RWPE1 (cell line): ENCODE results near the gene NUDT3.
"Not testable (repeated sequence)": the region's sequence is repeated elsewhere in the genome, so short reads cannot be mapped to it uniquely, and the experiment has no call there.

Experiments used
- CTCF ChIA-PET: fragments of 350-600 bp; sonication (Branson Sonifier 250); formaldehyde crosslinking; extraction: SDS; loops from one replicate; lab custom pipeline; 2021; lab: Yijun Ruan, JAX
- POLR2A ChIA-PET: fragments of 400-600 bp; formaldehyde crosslinking; extraction: SDS; loops from one replicate; lab custom pipeline; 2020; ENCODE audit warnings: antibody characterized with exemption; ENCODE audit not compliant: low non-redundant PET; lab: Yijun Ruan, JAX
- DNase-seq: peaks from one replicate; pipeline ENCODE4 v3.0.0; 2012; ENCODE audit warnings: low spot score
- H3K27ac ChIP-seq: fragments of 450-650 bp; 2 replicates; pipeline ENCODE4 v1.5.1; 2017
- CTCF ChIP-seq: fragments of 450-650 bp; conservative IDR thresholded peaks from 2 replicates; pipeline ENCODE4 v1.5.1; 2017; ENCODE audit warnings: low read depth, mild to moderate bottlenecking

NUDT3 gene

GRCh38 chr6:34274129-34274528, 118.3 kb downstream of the NUDT3 start:
- ChIA-PET POLR2A (no interaction called here), CTCF (interaction anchor here (0.6 kb wide), 1 partner anchor 78 kb away, joined by 3 read pairs; no protein-coding TSS in a partner anchor)
- TF ChIP-seq CTCF = no peak

DNA sequence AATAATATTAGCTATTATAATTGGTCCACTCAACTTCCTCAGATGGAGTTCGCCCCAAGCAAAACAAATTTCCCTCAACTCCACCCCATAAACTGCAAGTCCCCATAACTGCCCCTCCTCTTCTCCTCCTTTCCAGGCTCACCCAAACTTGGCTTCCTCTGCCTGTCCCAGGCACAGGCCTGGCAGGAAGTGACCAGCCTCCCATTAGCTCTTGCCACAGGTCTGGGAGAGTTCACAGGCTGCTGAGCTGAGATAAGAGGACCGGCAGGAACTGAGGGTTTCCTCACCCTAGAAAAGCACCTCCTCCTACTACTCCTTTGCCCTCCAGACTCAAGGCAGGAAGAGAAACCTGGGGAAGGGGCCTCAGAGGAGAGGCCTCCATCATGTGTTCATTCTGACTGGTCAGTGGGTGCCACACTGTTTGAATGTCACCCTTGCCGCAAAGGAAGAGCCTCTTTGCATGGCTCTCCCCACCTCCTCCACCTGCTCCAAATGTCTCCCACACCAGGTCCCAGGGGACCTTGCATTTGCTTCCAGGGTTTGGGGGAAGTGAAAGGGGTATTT, 119.1 kb downstream of the NUDT3 start:
- no peak for TF ChIP-seq CTCF
- POLR2A ChIA-PET = interaction anchor here (0.7 kb wide), 1 partner anchor 38 kb away, joined by 3 read pairs; no protein-coding TSS in a partner anchor
- H3K27ac ChIP-seq = no peak overlapping the region
- CTCF ChIA-PET = no interaction called here
- no peak for DNase-seq

More at GRCh38 chr6:34274129-34274528, 118.3 kb downstream of the NUDT3 start:
- H3K27ac ChIP-seq = no peak overlapping the region
- no peak for DNase-seq

- POLR2A ChIA-PET = no interaction called here
- H3K27ac ChIP-seq = no peak overlapping the region
- no peak for TF ChIP-seq CTCF
- no peak for DNase-seq
- CTCF ChIA-PET = interaction anchor here (0.6 kb wide), 1 partner anchor 76 kb away, joined by 3 read pairs; no protein-coding TSS in a partner anchor
Measured at GRCh38 chr6:34272013-34272926, 120.2 kb downstream of the NUDT3 start.

DNA sequence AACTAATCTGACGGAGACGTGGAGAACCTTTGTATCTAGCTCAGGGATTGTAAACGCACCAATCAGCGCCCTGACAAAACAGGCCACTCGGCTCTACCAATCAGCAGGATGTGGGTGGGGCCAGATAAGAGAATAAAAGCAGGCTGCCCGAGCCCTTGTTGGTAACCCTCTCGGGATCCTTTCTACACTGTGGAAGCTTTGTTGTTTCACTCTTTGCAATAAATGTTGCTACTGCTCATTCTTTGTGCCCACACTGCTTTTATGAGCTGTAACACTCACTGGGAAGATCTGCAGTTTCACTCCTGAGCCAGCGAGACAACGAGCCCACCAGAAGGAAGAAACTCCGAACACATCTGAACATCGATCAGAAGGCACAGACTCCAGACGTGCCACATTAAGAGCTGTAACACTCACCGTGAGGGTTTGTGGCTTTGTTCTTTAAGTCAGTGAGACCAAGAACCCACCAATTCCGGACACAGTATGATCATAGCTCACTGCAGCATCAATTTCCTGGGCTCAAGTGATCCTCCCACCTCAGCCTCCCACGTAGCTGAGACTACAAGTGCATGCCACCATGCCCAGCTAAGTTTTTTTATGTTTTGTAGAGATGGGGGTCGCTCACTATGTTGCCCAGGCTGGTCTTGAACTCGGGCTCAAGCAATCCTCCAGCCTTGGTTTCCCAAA, 122.7 kb downstream of the NUDT3 start:
- POLR2A ChIA-PET, H3K27ac ChIP-seq, DNase-seq: not testable (repeated sequence)
- CTCF ChIA-PET = interaction anchor here (0.6 kb wide), 1 partner anchor 113 kb away, joined by 3 read pairs; no protein-coding TSS in a partner anchor

DNA sequence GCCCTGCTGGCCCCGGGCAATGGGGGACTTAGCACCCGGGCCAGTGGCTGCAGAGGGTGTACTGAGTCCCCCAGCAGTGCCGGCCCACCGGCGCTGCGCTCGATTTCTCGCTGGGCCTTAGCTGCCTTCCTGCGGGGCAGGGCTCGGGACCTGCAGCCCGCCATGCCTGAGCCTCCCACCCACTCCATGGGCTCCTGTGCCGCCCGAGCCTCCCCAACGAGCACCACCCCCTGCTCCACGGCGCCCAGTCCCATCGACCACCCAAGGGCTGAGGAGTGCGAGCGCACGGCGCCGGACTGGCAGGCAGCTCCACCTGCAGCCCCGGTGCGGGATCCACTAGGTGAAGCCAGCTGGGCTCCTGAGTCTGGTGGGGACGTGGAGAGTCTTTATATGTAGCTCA, 123.3 kb downstream of the NUDT3 start:
- DNase-seq, POLR2A ChIA-PET, H3K27ac ChIP-seq: not testable (repeated sequence)
- CTCF ChIA-PET = interaction anchor here (0.6 kb wide), 1 partner anchor 114 kb away, joined by 3 read pairs; no protein-coding TSS in a partner anchor

- ChIA-PET POLR2A (no interaction called here), CTCF (no interaction called here)
- no peak overlapping the region for H3K27ac ChIP-seq
- TF ChIP-seq CTCF = no peak
- no peak for DNase-seq
Measured at GRCh38 chr6:34267746-34268145, 124.7 kb downstream of the NUDT3 start.

DNA sequence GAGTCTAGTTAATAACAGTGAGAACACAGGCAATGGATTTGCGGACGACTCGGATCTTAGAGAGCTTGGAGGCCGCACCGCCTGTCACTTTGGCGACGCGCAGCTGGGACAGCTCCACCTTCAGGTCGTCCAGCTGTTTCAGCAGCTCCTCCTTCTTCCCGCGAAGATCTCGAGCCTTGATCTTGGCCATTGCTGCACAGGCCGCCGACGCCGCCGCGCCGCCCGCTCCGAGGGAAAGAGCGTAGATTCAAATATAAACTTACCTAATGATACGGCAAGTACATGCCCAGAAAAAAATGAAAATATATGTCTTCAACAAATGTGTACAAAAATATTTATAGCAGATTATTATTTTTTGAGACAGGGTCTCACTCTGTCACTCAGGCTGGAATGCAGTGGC, 129.0 kb downstream of the NUDT3 start:
- CTCF ChIA-PET = interaction anchor here (0.6 kb wide), 1 partner anchor 910 kb away, joined by 3 read pairs; no protein-coding TSS in a partner anchor
- H3K27ac ChIP-seq, POLR2A ChIA-PET, DNase-seq: not testable (repeated sequence)
